NCI-H2107 (cell line): ENCODE data around the gene ARAF.
A peak's percentile ranks its signal among the peaks of the same experiment; 100 is the strongest.
"Not testable (repeated sequence)": the region's sequence is repeated elsewhere in the genome, so short reads cannot be mapped to it uniquely, and the experiment has no call there.

Experiments used
- DNase-seq: peaks from one replicate; lab custom pipeline; 2025; lab: John Stamatoyannopoulos, UW

The ARAF gene

GRCh38 chrX:47586043-47586787 is 25.2 kb downstream of the ARAF start:
- DNase-seq, result no peak

GRCh38 chrX:47587091-47587891 is 26.3 kb downstream of the ARAF start:
- no peak for DNase-seq

GRCh38 chrX:47587906-47588735 is 27.1 kb downstream of the ARAF start:
- DNase-seq, result no peak

GRCh38 chrX:47590984-47591383 is 30.0 kb downstream of the ARAF start:
- DNase-seq, result no peak

- no peak for DNase-seq
Observed at GRCh38 chrX:47593522-47593921, 32.5 kb downstream of the ARAF start.

GRCh38 chrX:47595716-47596251 is 34.8 kb downstream of the ARAF start:
- no peak for DNase-seq

- DNase-seq, result no peak
Observed at GRCh38 chrX:47596256-47596655, 35.3 kb downstream of the ARAF start.

- no peak for DNase-seq
Observed at GRCh38 chrX:47597222-47597621, 36.2 kb downstream of the ARAF start.

- DNase-seq, result not testable (repeated sequence)
Observed at GRCh38 chrX:47603125-47603524, 42.1 kb downstream of the ARAF start.

GRCh38 chrX:47605024-47605423 is 44.0 kb downstream of the ARAF start:
- DNase-seq, result no peak

- DNase-seq, result no peak
Observed at GRCh38 chrX:47607091-47607490, 46.1 kb downstream of the ARAF start.

- no peak for DNase-seq
Observed at GRCh38 chrX:47608130-47608810, 47.3 kb downstream of the ARAF start.

GRCh38 chrX:47610511-47610910 is 49.5 kb downstream of the ARAF start:
- DNase-seq, result no peak

- no peak for DNase-seq
Observed at GRCh38 chrX:47611489-47611888, 50.5 kb downstream of the ARAF start.

GRCh38 chrX:47611926-47612325 is 50.9 kb downstream of the ARAF start:
- DNase-seq, result no peak

- no peak for DNase-seq
Observed at GRCh38 chrX:47612418-47612817, 51.4 kb downstream of the ARAF start.

- no peak for DNase-seq
Observed at GRCh38 chrX:47613082-47613481, 52.1 kb downstream of the ARAF start.

GRCh38 chrX:47614618-47615017 is 53.6 kb downstream of the ARAF start:
- no peak for DNase-seq

- DNase-seq, result no peak
Observed at GRCh38 chrX:47618923-47619485, 58.0 kb downstream of the ARAF start.

- DNase-seq, result peak; percentile 85
Observed at GRCh38 chrX:47619486-47620302, 58.7 kb downstream of the ARAF start, which contains the start of gene SYN1. Gene SYN1, minus strand, starts transcription at chrX:47619857. Its CDS starts 129 bp downstream, at chrX:47619728.
